H1 (cell line): ENCODE measurements around the gene VPREB1. TPM values are rescaled to one million over a fixed set of nuclear protein-coding genes. Genes with fewer than 3 reads are reported as not detected.

ENCODE experiments used
- CTCF ChIA-PET: fragments of 300-600 bp; sonication (Branson Sonifier 250); formaldehyde crosslinking; loops from one replicate; lab custom pipeline; 2021; ENCODE audit not compliant: partially characterized antibody; lab: Charles Lee
- POLR2A ChIA-PET: fragments of 300-600 bp; sonication (Branson Sonifier 250); formaldehyde crosslinking; loops from one replicate; lab custom pipeline; 2021; ENCODE audit warnings: inconsistent platforms; ENCODE audit not compliant: partially characterized antibody; lab: Charles Lee
- DNase-seq, 2 experiments: peaks; one replicate each; pipeline versions ENCODE4 v3.0.0 to v3.0.0-alpha.2; 2010 to 2022; ENCODE audit warnings: low spot score in 2 of 2, low read depth in 1 of 2, mixed read lengths in 1 of 2
- FAIRE-seq: peaks from 2 replicates; lab custom pipeline; 2011; peaks lifted over from hg19 to GRCh38; lab: Jason Lieb, UNC
- H2AFZ ChIP-seq: 2 replicates; pipeline ENCODE4 v1.8.1; 2012; ENCODE audit warnings: low read length, inconsistent platforms
- H2AK5ac ChIP-seq: 2 replicates; pipeline ENCODE4 v1.6.1; 2013; ENCODE audit warnings: low read depth, low read length
- H2BK120ac ChIP-seq: replicated peaks from 2 replicates; pipeline ENCODE3; 2013; ENCODE audit warnings: low read depth, low read length, inconsistent platforms
- H2BK12ac ChIP-seq: 2 replicates; pipeline ENCODE4 v1.6.1; 2013; ENCODE audit warnings: low read depth, low read length
- H2BK15ac ChIP-seq: 2 replicates; pipeline ENCODE4 v1.6.1; 2013; ENCODE audit warnings: low read length
- H2BK20ac ChIP-seq: 2 replicates; pipeline ENCODE4 v1.6.1; 2013; ENCODE audit warnings: low read length
- H2BK5ac ChIP-seq: 2 replicates; pipeline ENCODE4 v1.6.1; 2013; ENCODE audit warnings: low read depth, low read length
- H3K14ac ChIP-seq: 2 replicates; pipeline ENCODE4 v1.6.1; 2013; ENCODE audit warnings: inconsistent platforms; ENCODE audit not compliant: insufficient read length
- H3K18ac ChIP-seq: 2 replicates; pipeline ENCODE4 v1.6.1; 2013; ENCODE audit warnings: low read length; ENCODE audit errors: extremely low read depth
- H3K23ac ChIP-seq: 2 replicates; pipeline ENCODE4 v1.6.1; 2013; ENCODE audit warnings: inconsistent platforms; ENCODE audit not compliant: insufficient read length
- H3K23me2 ChIP-seq: 2 replicates; pipeline ENCODE4 v1.6.1; 2013; ENCODE audit warnings: low read depth, low read length
- H3K27ac ChIP-seq: 2 replicates; pipeline ENCODE4 v1.6.1; 2011; ENCODE audit warnings: low read depth, low read length, inconsistent platforms
- H3K27me3 ChIP-seq, 4 experiments: replicated peaks in 1 of 4; 1 replicate in 1 of 4; 2 replicates in 3 of 4; pipeline versions ENCODE4 v1.6.1 to v1.8.1; 2011 to 2013; ENCODE audit warnings: low read length in 3 of 4, mild to moderate bottlenecking in 3 of 4, inconsistent platforms in 2 of 4, mixed read lengths in 2 of 4, moderate library complexity in 1 of 4; ENCODE audit not compliant: control insufficient read depth in 3 of 4, insufficient read depth in 3 of 4; ENCODE audit errors: extremely low read depth in 1 of 4
- H3K36me3 ChIP-seq, 4 experiments: 2 replicates each; pipeline versions ENCODE4 v1.6.1 to v1.8.1; 2011 to 2013; ENCODE audit warnings: mild to moderate bottlenecking in 4 of 4, low read length in 3 of 4, moderate library complexity in 2 of 4, control low read depth in 1 of 4, inconsistent platforms in 1 of 4; ENCODE audit not compliant: insufficient read depth in 4 of 4, control insufficient read depth in 2 of 4
- H3K4ac ChIP-seq: replicated peaks from 2 replicates; pipeline ENCODE3; 2013; ENCODE audit warnings: low read length, low read depth, mixed read lengths, inconsistent platforms; ENCODE audit not compliant: insufficient read length
- H3K4me1 ChIP-seq, 4 experiments: replicated peaks in 1 of 4; 1 replicate in 1 of 4; 2 replicates in 3 of 4; pipeline versions ENCODE4 v1.6.1 to v1.8.1; 2011 to 2013; ENCODE audit warnings: low read length in 3 of 4, inconsistent platforms in 2 of 4, mixed read lengths in 1 of 4; ENCODE audit not compliant: insufficient read depth in 4 of 4, control insufficient read depth in 3 of 4
- H3K4me2 ChIP-seq, 2 experiments: 2 replicates each; pipeline versions ENCODE4 v1.6.1 to v1.8.1; 2011 to 2013; ENCODE audit warnings: low read depth in 2 of 2, low read length in 2 of 2, control low read depth in 1 of 2, inconsistent platforms in 1 of 2, mild to moderate bottlenecking in 1 of 2; ENCODE audit not compliant: insufficient read depth in 1 of 2
- H3K4me3 ChIP-seq, 4 experiments: fragments of 200-600, 300-600 bp in 1 of 4; sonication (generic), shearing (Covaris generic), sonication (Bioruptor Twin) in 1 of 4; 2 replicates each; pipeline versions ENCODE4 v1.5.1 to v1.8.1; 2011 to 2016; ENCODE audit warnings: low read length in 4 of 4, low read depth in 3 of 4, control low read depth in 2 of 4, inconsistent platforms in 2 of 4, mild to moderate bottlenecking in 2 of 4, mixed read lengths in 1 of 4, moderate library complexity in 1 of 4; ENCODE audit not compliant: insufficient read depth in 2 of 4; ENCODE audit errors: extremely low read depth in 1 of 4
- H3K56ac ChIP-seq: replicated peaks from 2 replicates; pipeline ENCODE3; 2013; ENCODE audit warnings: low read depth, mild to moderate bottlenecking, mixed read lengths, low read length, inconsistent platforms; ENCODE audit not compliant: insufficient read length
- H3K79me1 ChIP-seq: 2 replicates; pipeline ENCODE4 v1.6.1; 2013; ENCODE audit warnings: low read depth, low read length, control low read depth
- H3K79me2 ChIP-seq, 2 experiments: 2 replicates each; pipeline versions ENCODE4 v1.6.1 to v1.8.1; 2012 to 2013; ENCODE audit warnings: low read length in 2 of 2, mild to moderate bottlenecking in 2 of 2, inconsistent platforms in 1 of 2; ENCODE audit not compliant: insufficient read depth in 2 of 2, control insufficient read depth in 1 of 2
- H3K9ac ChIP-seq, 4 experiments: replicated peaks in 1 of 4; 1 replicate in 1 of 4; 2 replicates in 3 of 4; pipeline versions ENCODE4 v1.6.1 to v1.8.1; 2011 to 2013; ENCODE audit warnings: low read depth in 3 of 4, low read length in 3 of 4, control low read depth in 2 of 4, mild to moderate bottlenecking in 2 of 4, moderate library complexity in 2 of 4, inconsistent platforms in 1 of 4; ENCODE audit errors: extremely low read depth in 1 of 4
- H3K9me3 ChIP-seq, 2 experiments: 2 replicates each; pipeline versions ENCODE4 v1.6.1 to v1.8.1; 2012 to 2013; ENCODE audit warnings: mild to moderate bottlenecking in 2 of 2, moderate library complexity in 2 of 2, control low read depth in 1 of 2, inconsistent platforms in 1 of 2, low read depth in 1 of 2, low read length in 1 of 2, mixed read lengths in 1 of 2; ENCODE audit not compliant: insufficient read depth in 2 of 2
- H4K20me1 ChIP-seq, 2 experiments: replicated peaks in 1 of 2; 2 replicates each; pipeline versions ENCODE3 to v1.8.1; 2011 to 2013; ENCODE audit warnings: inconsistent platforms in 2 of 2, low read length in 2 of 2, mild to moderate bottlenecking in 1 of 2; ENCODE audit not compliant: insufficient read depth in 2 of 2, control insufficient read depth in 1 of 2
- H4K5ac ChIP-seq: 2 replicates; pipeline ENCODE4 v1.6.1; 2013; ENCODE audit warnings: low read length, low read depth, mixed read lengths, inconsistent platforms; ENCODE audit not compliant: insufficient read length
- H4K8ac ChIP-seq: 2 replicates; pipeline ENCODE4 v1.8.0; 2013; ENCODE audit warnings: mild to moderate bottlenecking, moderate library complexity, low read length, inconsistent platforms; ENCODE audit not compliant: insufficient read depth; ENCODE audit errors: extremely low read depth
- H4K91ac ChIP-seq: replicated peaks from 2 replicates; pipeline ENCODE3; 2013; ENCODE audit warnings: low read length, mixed read lengths, inconsistent platforms; ENCODE audit not compliant: insufficient read length
- CTCF ChIP-seq, 3 experiments: IDR thresholded peaks; 1 replicate in 2 of 3; 2 replicates in 1 of 3; pipeline versions ENCODE4 v1.5.1 to v1.6.1; 2011; ENCODE audit warnings: low read length in 3 of 3, mild to moderate bottlenecking in 3 of 3, inconsistent platforms in 2 of 3, low read depth in 1 of 3, moderate library complexity in 1 of 3; ENCODE audit not compliant: insufficient read depth in 1 of 3; ENCODE audit errors: control extremely low read depth in 1 of 3
- JUND ChIP-seq: IDR thresholded peaks from 2 replicates; pipeline ENCODE4 v1.6.1; 2011; ENCODE audit warnings: mild to moderate bottlenecking, improper control_type of control experiment, low read length
- KDM1A ChIP-seq: fragments of 200-600, 300-600 bp; sonication (generic); IDR thresholded peaks from 2 replicates; pipeline ENCODE4 v1.7.1; 2016; ENCODE audit warnings: mild to moderate bottlenecking, low read length, borderline replicate concordance
- RAD21 ChIP-seq, 2 experiments: IDR thresholded peaks in 1 of 2; conservative IDR thresholded peaks in 1 of 2; 2 replicates each; pipeline ENCODE4 v1.6.1; 2011; ENCODE audit warnings: low read depth in 2 of 2, low read length in 2 of 2, improper control_type of control experiment in 1 of 2, inconsistent platforms in 1 of 2, mild to moderate bottlenecking in 1 of 2, moderate library complexity in 1 of 2
- WGBS, 2 experiments: shearing (Covaris generic) in 1 of 2; methylation state at CpG; one replicate each; pipeline versions ENCODE4 v1.1.6 to v1.1.7; 2013 to 2015; ENCODE audit warnings: low lambda C conversion rate in 2 of 2, mixed read lengths in 2 of 2, inconsistent platforms in 1 of 2, low coverage in 1 of 2, missing lambda C conversion rate in 1 of 2; ENCODE audit not compliant: insufficient replicate concordance in 2 of 2, insufficient coverage in 1 of 2, insufficient read length in 1 of 2; ENCODE audit errors: extremely low coverage in 1 of 2, missing lambda C conversion rate in 1 of 2; 5-methylcytosine and 5-hydroxymethylcytosine counted together
- polyA plus RNA-seq, 7 experiments: library from polyadenylated mRNA; depleted of rRNA in 3 of 7; stranded (reverse) in 5 of 7; unstranded in 2 of 7; fragments of >200 nt in 5 of 7; fragments of 200-250 nt in 2 of 7; gene quantifications; 1 replicate in 5 of 7; 2 replicates in 1 of 7; 4 replicates in 1 of 7; pipeline versions ENCODE4 v1.2.1 to v1.2.3, GENCODE V29; 2011 to 2013; ENCODE audit warnings: missing spikeins in 2 of 7, mixed read lengths in 2 of 7
- total RNA-seq: library from RNA; stranded (reverse); fragmentation: NEBNext Ultra II Directional; extraction: Animal tissue kit (Norgen Biotek cat#: 25700); gene quantifications from 2 replicates; pipeline ENCODE4 v1.2.1, GENCODE V29; 2021

VPREB1 gene
- total and polyA plus RNA-seq, 2 of the 8 experiments (the other 6 are each of a cell fraction or from before 2014, with no cell fraction given) = not detected

GRCh38 chr22:22235558-22235957 lies 9.0 kb upstream of the VPREB1 start:
- peaks cover 77 to 99% (median 97%) of the 10 kb centered on the region in 4 experiments for H3K27me3 ChIP-seq
- peak; percentile 24 for FAIRE-seq
- no peak overlapping the region for H2AK5ac ChIP-seq
- H3K27ac ChIP-seq = no peak overlapping the region
- no peak overlapping the region for H2AFZ ChIP-seq
- no peaks in the 10 kb centered on the region for H3K4me1 ChIP-seq
- no peak overlapping the region for H2BK20ac ChIP-seq
- no peaks in the 10 kb centered on the region for H3K79me1 ChIP-seq
- 52% methylated on average over 2 of the region's 2 CpGs; no CpG with 5 or more reads in 1 of the 2 experiments for WGBS, 2 experiments
- no peak overlapping the region for H3K4ac ChIP-seq
- peak in 1 of 2 experiments; percentile 68 for DNase-seq
- H2BK120ac ChIP-seq = no peak overlapping the region
- no peak overlapping the region for H4K8ac ChIP-seq
- H2BK12ac ChIP-seq = no peak overlapping the region
- no peaks in the 10 kb centered on the region for H3K9me3 ChIP-seq
- no peak overlapping the region for H3K18ac ChIP-seq
- ChIA-PET POLR2A (no interaction called here), CTCF (interaction anchor here (0.6 to 5.2 kb wide), 21 partner anchors 9 to 1031 kb away, joined by 3 to 31 read pairs (median 4); partner anchors contain the start of gene VPREB1)
- H2BK15ac ChIP-seq = no peak overlapping the region
- no peak overlapping the region for H2BK5ac ChIP-seq
- no peaks in the 10 kb centered on the region for H3K23me2 ChIP-seq
- peaks cover 2 to 4% of the 10 kb centered on the region in 2 experiments for H4K20me1 ChIP-seq
- H3K56ac ChIP-seq = no peak overlapping the region
- no peak overlapping the region for H3K4me3 ChIP-seq
- H4K91ac ChIP-seq = no peak overlapping the region
- no peaks in the 10 kb centered on the region for H3K36me3 ChIP-seq
- no peak overlapping the region for H3K4me2 ChIP-seq
- no peak overlapping the region for H3K23ac ChIP-seq
- no peak overlapping the region for H3K14ac ChIP-seq
- no peak overlapping the region for H3K9ac ChIP-seq
- TF ChIP-seq KDM1A = no peak
- TF ChIP-seq CTCF (IDR thresholded peaks at IDR 0.05; ENCODE audit: control extremely low read depth in 1 of 3, insufficient read depth in 1 of 3, low read depth in 1 of 3, low read length in 3 of 3) = peak; percentile 60 to 75 (median 71)
- no peak for TF ChIP-seq JUND
- peak; percentile 56 to 64 for TF ChIP-seq RAD21 (IDR thresholded peaks at IDR 0.05 in 1 of 2, conservative IDR thresholded peaks at IDR 0.05 in 1 of 2; ENCODE audit: low read depth in 2 of 2, low read length in 2 of 2)
- H4K5ac ChIP-seq = no peak overlapping the region
- no peaks in the 10 kb centered on the region for H3K79me2 ChIP-seq
